PFSK-1 (cell line): ENCODE data around the gene AFF2.

Source experiments
- TAF1 ChIP-seq: IDR thresholded peaks from 2 replicates; pipeline ENCODE4 v1.6.1; 2012; ENCODE audit warnings: low read length, control low read depth, borderline replicate concordance; ENCODE audit not compliant: insufficient read depth
- TF ChIP-seq, protein P1 (sequence below), 2 experiments: IDR thresholded peaks; 2 replicates each; pipeline versions ENCODE4 v1.6.1 to v1.8.0; 2011 to 2012; ENCODE audit warnings: low read depth in 2 of 2, low read length in 2 of 2, control low read depth in 1 of 2, inconsistent platforms in 1 of 2, mild to moderate bottlenecking in 1 of 2, moderate library complexity in 1 of 2; ENCODE audit not compliant: insufficient read depth in 1 of 2

DNA sequence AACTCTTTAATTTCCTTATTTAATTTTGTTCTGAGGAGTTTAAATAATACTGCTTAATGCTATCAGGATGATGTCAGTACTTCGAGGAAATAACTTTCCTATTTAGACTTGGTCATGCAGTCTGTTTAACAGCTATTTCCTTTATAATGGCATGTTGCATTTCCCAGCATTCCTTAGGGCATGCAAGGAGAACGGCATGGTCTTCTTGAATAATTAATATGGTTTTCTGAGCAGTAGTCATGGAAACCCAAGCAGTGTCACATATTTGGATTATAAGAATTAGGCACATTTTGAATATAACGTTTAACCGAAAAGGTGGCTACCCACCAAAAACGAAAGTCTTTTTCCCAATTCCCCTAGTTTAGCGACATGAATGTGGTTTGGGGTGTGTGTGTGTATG is 76.0 kb downstream of the AFF2 start:
- TF ChIP-seq TAF1: no peak
- TF ChIP-seq, protein P1, sequence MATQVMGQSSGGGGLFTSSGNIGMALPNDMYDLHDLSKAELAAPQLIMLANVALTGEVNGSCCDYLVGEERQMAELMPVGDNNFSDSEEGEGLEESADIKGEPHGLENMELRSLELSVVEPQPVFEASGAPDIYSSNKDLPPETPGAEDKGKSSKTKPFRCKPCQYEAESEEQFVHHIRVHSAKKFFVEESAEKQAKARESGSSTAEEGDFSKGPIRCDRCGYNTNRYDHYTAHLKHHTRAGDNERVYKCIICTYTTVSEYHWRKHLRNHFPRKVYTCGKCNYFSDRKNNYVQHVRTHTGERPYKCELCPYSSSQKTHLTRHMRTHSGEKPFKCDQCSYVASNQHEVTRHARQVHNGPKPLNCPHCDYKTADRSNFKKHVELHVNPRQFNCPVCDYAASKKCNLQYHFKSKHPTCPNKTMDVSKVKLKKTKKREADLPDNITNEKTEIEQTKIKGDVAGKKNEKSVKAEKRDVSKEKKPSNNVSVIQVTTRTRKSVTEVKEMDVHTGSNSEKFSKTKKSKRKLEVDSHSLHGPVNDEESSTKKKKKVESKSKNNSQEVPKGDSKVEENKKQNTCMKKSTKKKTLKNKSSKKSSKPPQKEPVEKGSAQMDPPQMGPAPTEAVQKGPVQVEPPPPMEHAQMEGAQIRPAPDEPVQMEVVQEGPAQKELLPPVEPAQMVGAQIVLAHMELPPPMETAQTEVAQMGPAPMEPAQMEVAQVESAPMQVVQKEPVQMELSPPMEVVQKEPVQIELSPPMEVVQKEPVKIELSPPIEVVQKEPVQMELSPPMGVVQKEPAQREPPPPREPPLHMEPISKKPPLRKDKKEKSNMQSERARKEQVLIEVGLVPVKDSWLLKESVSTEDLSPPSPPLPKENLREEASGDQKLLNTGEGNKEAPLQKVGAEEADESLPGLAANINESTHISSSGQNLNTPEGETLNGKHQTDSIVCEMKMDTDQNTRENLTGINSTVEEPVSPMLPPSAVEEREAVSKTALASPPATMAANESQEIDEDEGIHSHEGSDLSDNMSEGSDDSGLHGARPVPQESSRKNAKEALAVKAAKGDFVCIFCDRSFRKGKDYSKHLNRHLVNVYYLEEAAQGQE (IDR thresholded peaks at IDR 0.05; ENCODE audit: insufficient read depth in 1 of 2, low read depth in 2 of 2, low read length in 2 of 2): no peak
